NCI-H226 (cell line): ENCODE data around the gene ST6GALNAC2.

Experiments used
- DNase-seq: peaks from one replicate; pipeline ENCODE4 v3.0.0-alpha.2; 2015

The ST6GALNAC2 gene

GRCh38 chr17:76598004-76598439 is 12.4 kb upstream of the ST6GALNAC2 start:
- no peak for DNase-seq

DNA sequence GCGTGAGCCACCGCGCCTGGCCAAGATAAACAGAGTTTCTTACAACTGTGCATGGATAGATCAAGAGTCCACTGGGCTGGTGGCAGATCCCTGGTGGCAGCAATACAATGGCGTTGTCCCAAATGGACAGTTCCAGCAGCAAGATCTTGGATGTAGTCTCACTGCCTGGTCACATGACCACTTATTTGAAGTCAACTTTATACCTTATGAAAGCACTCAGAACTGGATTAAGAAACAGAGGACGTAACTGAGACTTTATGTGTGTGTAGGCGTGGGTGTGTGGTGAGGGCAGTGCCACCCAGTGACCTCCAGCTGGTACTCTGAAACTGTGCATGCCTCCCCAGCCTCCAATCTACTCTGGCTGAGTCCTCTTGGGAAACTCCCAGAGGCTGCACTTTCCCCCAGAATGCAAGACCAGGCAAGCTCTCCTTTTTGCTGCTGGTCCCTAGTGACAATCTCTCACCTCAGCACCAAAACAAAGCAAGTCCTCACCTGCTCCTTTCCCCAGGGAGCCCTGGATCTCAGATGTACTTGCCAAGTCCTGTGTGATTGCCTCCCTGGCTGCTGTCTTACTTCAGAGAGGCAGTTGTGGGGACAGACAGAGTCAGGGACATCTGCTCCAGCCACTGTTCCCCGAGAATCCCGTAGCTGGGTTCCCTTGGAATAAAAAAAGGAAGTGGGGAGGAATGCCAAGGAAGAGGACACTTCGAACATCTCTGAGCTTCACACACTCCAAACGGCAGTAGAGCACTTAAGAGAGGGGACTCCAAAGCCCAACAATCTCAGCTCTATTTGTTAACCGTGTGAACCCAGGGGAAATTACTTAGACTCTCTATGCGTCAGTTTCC is 11.7 kb upstream of the ST6GALNAC2 start:
- DNase-seq, result no peak

- DNase-seq, result no peak
These were observed 9.0 kb upstream of the ST6GALNAC2 start for GRCh38 chr17:76594690-76595089.

DNA sequence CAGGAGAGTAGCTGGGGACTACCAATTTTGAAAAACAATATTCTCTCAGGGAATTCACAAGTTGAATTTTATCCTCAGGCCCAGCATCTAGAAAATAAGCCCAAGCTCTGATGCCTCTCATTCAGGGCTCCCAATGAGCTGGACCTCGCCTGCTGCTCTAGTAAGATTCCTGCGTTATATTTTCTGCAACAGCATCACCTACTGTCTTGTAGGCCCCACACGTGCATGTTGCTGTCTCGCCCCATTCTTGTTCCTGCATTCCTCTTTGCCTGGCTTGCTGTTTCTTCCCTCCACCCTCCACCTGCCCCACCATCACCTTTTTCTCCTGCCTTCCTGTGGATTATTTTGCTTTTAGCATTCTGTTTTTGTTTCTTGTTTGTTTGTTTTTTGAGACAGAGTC is 8.3 kb upstream of the ST6GALNAC2 start:
- DNase-seq, result no peak

- DNase-seq, result no peak
These were observed 7.7 kb upstream of the ST6GALNAC2 start for GRCh38 chr17:76593384-76593826.

DNA sequence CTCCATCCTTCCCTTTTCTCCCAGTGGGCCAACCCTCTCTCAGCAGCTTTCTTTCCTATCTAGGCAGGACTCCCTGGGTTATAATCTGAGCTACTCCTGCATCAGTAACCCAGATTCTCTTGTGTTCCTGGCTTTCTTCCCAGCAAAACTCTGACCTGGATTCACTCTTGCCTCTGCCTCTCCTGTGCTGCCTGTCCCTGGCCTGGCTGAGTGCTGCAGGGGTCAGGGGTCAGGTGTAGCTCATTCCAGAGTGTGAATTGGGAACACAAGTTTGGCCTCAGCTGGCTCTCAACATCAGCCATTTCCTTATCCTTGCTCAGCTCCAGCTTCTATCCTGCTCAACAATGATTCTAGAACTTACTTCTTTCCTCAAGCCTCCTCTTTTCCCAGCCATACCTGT is 2.5 kb upstream of the ST6GALNAC2 start:
- DNase-seq, result no peak

DNA sequence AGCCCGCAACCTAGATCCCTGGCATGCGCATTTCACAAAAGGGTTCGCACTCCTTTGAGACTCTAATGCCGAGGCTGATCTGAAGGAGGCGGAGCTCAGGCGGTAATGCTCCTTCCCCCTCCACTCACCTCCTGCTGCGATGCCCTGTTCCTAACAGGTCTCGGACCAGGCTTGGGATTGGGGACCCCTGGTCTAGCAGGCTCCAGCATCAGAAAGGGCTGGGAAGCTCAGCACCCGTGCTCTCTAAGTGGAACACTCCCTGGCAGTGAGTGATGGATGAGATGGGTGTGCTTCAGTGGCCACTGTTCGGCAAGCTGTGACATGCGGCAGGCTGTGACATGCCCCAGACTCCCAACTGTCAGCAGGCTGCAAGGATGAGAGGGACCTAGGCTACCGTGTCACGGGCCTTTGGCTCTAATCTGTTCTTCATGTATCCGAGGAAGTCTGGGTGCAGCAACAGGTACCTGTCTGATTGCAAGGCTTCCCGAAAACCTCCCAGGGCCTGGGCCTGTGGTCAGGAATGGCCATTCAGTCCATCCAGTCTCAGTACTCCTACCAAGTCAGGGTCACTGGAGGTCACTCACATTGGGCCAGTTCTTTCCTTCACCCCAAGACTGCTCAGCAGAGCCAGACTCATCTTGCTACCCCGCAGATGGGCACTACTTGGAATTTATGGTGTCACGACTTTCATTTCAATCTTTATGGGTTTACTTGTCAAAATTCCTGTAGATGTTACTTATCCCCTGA is 1.3 kb upstream of the ST6GALNAC2 start:
- DNase-seq, result no peak

GRCh38 chr17:76585033-76585648 is 519 bp downstream of the ST6GALNAC2 start:
- DNase-seq, result no peak

DNA sequence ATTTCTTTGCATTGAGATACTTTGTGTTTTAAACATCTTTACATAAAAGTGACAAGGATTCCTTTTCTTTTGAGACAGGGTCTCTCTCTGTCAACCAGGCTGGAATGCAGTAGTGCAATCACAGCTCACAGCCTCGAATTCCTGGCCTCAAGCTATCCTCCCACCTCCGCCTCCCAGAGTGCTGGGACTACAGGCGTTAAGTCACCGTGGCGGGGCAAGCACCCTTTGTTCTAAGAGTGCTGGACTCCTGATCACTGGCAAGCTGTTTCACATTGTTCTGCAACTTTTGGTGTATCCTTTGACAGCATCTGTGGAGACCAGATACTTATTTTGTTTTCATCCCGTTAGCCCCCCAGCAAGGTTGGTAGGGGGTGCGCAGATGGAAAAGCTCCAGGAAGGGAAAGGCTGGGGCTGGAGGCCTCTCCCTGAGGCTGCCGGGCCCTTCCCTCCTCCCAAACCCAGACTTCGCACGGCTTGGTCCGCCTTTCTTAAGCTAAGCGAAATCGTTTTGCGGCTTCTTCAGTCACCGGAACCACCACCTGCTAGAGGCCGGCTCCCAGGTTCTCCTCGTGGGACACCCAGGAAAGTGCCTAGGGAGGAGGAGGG is 1.1 kb downstream of the ST6GALNAC2 start:
- no peak for DNase-seq

- no peak for DNase-seq
These were observed 3.0 kb downstream of the ST6GALNAC2 start for GRCh38 chr17:76582660-76583059.

GRCh38 chr17:76581515-76581914 is 4.1 kb downstream of the ST6GALNAC2 start:
- no peak for DNase-seq

DNA sequence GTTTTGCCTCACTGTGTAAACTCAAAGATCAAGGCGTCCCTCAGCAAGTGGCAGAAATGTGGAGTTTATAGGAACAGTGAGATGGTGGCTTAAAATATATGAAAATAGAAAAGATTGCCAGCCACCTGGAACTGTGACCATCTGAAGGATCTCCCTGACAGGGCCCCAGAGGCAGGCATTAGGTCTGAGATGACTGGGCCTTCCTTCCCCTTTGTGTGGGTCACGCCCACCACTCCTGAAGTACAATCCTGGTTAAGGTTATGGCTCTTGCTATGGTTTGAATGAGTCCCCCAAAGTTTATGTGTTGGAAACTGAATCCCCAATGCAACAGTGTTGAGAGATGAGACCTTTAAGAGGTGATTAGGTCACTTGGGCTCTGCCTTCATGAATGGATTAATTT is 6.4 kb downstream of the ST6GALNAC2 start:
- DNase-seq, result no peak

- DNase-seq, result no peak
These were observed 7.3 kb downstream of the ST6GALNAC2 start for GRCh38 chr17:76578376-76578775.

- DNase-seq, result no peak
These were observed 7.8 kb downstream of the ST6GALNAC2 start for GRCh38 chr17:76577876-76578275.

GRCh38 chr17:76576189-76576588 is 9.5 kb downstream of the ST6GALNAC2 start:
- no peak for DNase-seq

GRCh38 chr17:76575570-76575969 is 10.1 kb downstream of the ST6GALNAC2 start:
- DNase-seq, result no peak

GRCh38 chr17:76574166-76574565 is 11.5 kb downstream of the ST6GALNAC2 start:
- no peak for DNase-seq

GRCh38 chr17:76573096-76573495 is 12.6 kb downstream of the ST6GALNAC2 start:
- no peak for DNase-seq

DNA sequence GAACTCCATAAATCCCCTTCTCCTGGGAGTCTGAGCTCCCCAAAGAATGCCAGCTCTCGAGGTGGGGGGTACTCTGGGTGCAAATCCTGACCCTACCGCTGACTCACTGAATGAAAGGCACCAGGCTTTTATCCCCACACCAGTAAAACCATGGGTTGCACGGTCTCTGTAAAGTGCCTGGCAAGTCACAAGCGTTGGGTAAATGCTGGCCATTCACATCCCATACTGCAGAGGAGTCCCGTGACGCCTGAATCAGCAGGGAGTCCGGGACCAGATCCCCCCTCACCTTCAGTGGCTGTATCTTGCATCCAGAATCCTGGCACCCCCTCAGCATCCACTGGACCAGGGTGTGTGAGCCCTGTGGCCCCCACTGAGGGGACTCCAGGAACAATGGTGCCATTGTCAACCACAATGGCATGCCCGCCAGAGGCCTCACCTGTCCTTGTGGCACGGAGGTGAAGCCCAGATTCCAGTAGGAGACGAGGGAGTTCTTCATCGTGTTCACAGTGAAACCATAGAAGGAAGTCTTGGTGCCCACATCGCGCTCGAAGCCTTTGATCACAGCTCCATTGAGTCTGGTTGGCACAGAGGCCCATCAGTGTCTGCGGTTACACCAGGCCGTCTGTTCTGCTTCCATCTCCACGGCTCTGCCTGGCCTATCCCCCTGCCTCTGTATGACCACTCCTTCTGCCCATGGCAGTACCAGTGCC is 13.3 kb downstream of the ST6GALNAC2 start:
- DNase-seq, result no peak

GRCh38 chr17:76570877-76571471 is 14.7 kb downstream of the ST6GALNAC2 start:
- DNase-seq, result no peak

DNA sequence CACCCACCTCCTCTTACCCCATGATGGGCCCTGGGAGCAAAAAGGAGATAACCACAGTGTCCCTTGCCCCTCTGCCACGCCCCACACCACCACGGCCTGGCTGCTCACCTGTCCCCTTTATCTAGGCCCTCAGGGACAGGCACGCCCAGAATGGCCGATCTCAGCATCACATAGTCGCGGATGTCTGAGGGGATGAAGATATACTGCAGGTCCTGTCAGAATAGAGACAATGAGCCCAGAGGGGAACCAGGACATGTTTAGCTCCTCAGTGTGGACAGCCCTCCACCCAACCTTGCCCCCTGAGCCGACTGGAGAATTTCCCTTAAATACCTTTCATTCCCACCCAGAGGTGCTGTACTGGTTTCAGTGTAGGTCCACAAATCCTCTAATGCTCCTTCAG is 15.2 kb downstream of the ST6GALNAC2 start:
- no peak for DNase-seq

- no peak for DNase-seq
These were observed 15.9 kb downstream of the ST6GALNAC2 start for GRCh38 chr17:76569607-76570279.
